HG03442 (cell line): ENCODE measurements around the gene JPT2.

Source experiments
- ATAC-seq: cut with Tn5 transposase; IDR thresholded peaks from one replicate; pipeline ENCODE4 v1.9.1; 2021; ENCODE audit warnings: mild to moderate bottlenecking, moderate library complexity; ENCODE audit not compliant: unreplicated experiment

The JPT2 gene

GRCh38 chr16:1749152-1750117, 71.4 kb downstream of the JPT2 start:
- ATAC-seq = no peak
